OCI-LY3 (cell line): ENCODE results near the gene SKAP2.

Experiments
- EZH2phosphoT487 ChIP-seq: fragments of 200-600 bp; shearing (Covaris generic); IDR thresholded peaks from 2 replicates; pipeline ENCODE4 v1.6.1; 2018; ENCODE audit warnings: antibody characterized with exemption, mixed run types, low read depth
- TF ChIP-seq, protein P1 (sequence below): fragments of 200-600, 300-600 bp; sonication (generic); IDR thresholded peaks from 2 replicates; pipeline ENCODE4 v1.5.1; 2014; ENCODE audit warnings: antibody characterized with exemption, low read length, low read depth

DNA sequence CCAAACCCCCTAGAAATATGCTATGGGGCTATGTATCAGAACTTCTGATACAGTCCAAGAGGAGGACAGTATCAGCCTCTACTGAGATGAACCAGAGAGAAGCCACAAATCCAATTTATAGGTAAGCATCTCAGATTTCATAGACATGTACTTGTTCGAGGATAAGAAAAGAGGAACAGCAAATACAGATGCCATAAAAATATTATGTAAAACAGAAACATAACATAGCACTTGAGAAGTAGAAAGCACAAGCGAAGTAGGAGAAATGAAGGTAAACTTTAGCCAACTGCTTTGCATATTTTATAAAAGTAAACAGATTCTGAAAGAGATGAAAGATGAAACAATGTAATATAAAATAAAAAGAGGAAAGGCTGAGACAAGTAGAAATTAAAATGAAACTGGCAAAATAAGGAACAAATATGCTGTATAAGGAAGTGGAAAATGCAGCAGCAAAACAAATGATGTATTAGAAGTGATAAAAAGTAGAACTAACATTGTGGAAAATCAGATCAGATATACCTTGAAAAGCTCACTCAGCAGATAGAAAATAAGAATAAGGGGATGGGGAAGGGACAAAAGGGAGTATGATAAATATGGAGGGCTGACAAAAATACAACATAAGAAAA, 135.1 kb downstream of the SKAP2 start:
- TF ChIP-seq EZH2phosphoT487 = no peak
- TF ChIP-seq, protein P1, sequence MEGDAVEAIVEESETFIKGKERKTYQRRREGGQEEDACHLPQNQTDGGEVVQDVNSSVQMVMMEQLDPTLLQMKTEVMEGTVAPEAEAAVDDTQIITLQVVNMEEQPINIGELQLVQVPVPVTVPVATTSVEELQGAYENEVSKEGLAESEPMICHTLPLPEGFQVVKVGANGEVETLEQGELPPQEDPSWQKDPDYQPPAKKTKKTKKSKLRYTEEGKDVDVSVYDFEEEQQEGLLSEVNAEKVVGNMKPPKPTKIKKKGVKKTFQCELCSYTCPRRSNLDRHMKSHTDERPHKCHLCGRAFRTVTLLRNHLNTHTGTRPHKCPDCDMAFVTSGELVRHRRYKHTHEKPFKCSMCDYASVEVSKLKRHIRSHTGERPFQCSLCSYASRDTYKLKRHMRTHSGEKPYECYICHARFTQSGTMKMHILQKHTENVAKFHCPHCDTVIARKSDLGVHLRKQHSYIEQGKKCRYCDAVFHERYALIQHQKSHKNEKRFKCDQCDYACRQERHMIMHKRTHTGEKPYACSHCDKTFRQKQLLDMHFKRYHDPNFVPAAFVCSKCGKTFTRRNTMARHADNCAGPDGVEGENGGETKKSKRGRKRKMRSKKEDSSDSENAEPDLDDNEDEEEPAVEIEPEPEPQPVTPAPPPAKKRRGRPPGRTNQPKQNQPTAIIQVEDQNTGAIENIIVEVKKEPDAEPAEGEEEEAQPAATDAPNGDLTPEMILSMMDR = no peak
